Hepatocyte (in vitro differentiated cells): ENCODE results near the gene FBXO9. TPM values are rescaled to one million over a fixed set of nuclear protein-coding genes. Genes with fewer than 3 reads are reported as not detected.

Experiments used
- DNase-seq: peaks from one replicate; pipeline ENCODE4 v3.0.0-alpha.2; 2016; ENCODE audit warnings: low spot score
- H2AFZ ChIP-seq: fragments of 200-600 bp; sonication (generic); 2 replicates; pipeline ENCODE4 v1.6.0; 2016; ENCODE audit warnings: antibody characterized with exemption, mild to moderate bottlenecking
- H3K27ac ChIP-seq: fragments of 200-600 bp; sonication (generic); 2 replicates; pipeline ENCODE4 v1.5.1; 2016; ENCODE audit warnings: mild to moderate bottlenecking
- H3K27me3 ChIP-seq: fragments of 200-600 bp; sonication (generic); 2 replicates; pipeline ENCODE4 v1.6.1; 2016
- H3K36me3 ChIP-seq: fragments of 200-600 bp; sonication (generic); replicated peaks from 2 replicates; pipeline ENCODE4 v1.5.1; 2016; ENCODE audit warnings: low read depth; ENCODE audit not compliant: insufficient read depth
- H3K4me1 ChIP-seq: fragments of 200-600 bp; sonication (generic); 2 replicates; pipeline ENCODE4 v1.5.1; 2016; ENCODE audit warnings: mild to moderate bottlenecking, moderate library complexity; ENCODE audit not compliant: insufficient read depth
- H3K4me2 ChIP-seq: fragments of 200-600 bp; sonication (generic); 2 replicates; pipeline ENCODE4 v1.6.0; 2016
- H3K4me3 ChIP-seq: fragments of 200-600 bp; sonication (generic); 2 replicates; pipeline ENCODE4 v1.5.1; 2016; ENCODE audit warnings: mild to moderate bottlenecking
- H3K79me2 ChIP-seq: fragments of 200-600 bp; sonication (generic); 2 replicates; pipeline ENCODE4 v1.6.0; 2017; ENCODE audit warnings: mild to moderate bottlenecking
- H3K9me2 ChIP-seq: fragments of 200-600 bp; sonication (generic); replicated peaks from 2 replicates; pipeline ENCODE4 v1.6.0; 2017; ENCODE audit warnings: mild to moderate bottlenecking; ENCODE audit not compliant: insufficient read depth
- H3K9me3 ChIP-seq: fragments of 200-600 bp; sonication (generic); 2 replicates; pipeline ENCODE4 v1.5.1; 2016; ENCODE audit warnings: low read depth, mild to moderate bottlenecking
- H4K20me1 ChIP-seq: fragments of 200-600 bp; sonication (generic); 2 replicates; pipeline ENCODE4 v1.6.0; 2016; ENCODE audit warnings: mild to moderate bottlenecking; ENCODE audit not compliant: insufficient read depth, poor library complexity, severe bottlenecking
- EZH2 ChIP-seq: fragments of 200-600 bp; sonication (generic); IDR thresholded peaks from 2 replicates; pipeline ENCODE4 v1.6.1; 2016; ENCODE audit warnings: antibody characterized with exemption, mild to moderate bottlenecking, borderline replicate concordance
- EZH2phosphoT487 ChIP-seq: fragments of 200-600 bp; sonication (generic); IDR thresholded peaks from one replicate; pipeline ENCODE4 v1.6.1; 2018; ENCODE audit warnings: antibody characterized with exemption, mild to moderate bottlenecking, low read depth, moderate library complexity; ENCODE audit not compliant: unreplicated experiment, severe bottlenecking
- WGBS: methylation state at CpG from one replicate; pipeline ENCODE4 v1.1.6; 2016; ENCODE audit warnings: low lambda C conversion rate; ENCODE audit errors: missing lambda C conversion rate; 5-methylcytosine and 5-hydroxymethylcytosine counted together
- polyA plus RNA-seq: library from polyadenylated mRNA; unstranded; fragments of >200 nt; fragmentation: Nextera tagmentation; extraction: Ambion mirVana; gene quantifications from 2 replicates; pipeline ENCODE4 v1.2.1, GENCODE V29; 2016
- total RNA-seq: library from RNA; depleted of rRNA; stranded (reverse); fragments of >200 nt; gene quantifications from 2 replicates; pipeline ENCODE4 v1.2.3, GENCODE V29; 2014
- TF ChIP-seq, protein P1 (sequence below): fragments of 200-600 bp; sonication (generic); IDR thresholded peaks from 2 replicates; pipeline ENCODE4 v1.5.1; 2016; ENCODE audit warnings: antibody characterized with exemption, mild to moderate bottlenecking; ENCODE audit not compliant: poor library complexity

FBXO9 gene
- total and polyA plus RNA-seq, 2 experiments from 2014 or later, result 33.3 to 79.8 TPM

DNA sequence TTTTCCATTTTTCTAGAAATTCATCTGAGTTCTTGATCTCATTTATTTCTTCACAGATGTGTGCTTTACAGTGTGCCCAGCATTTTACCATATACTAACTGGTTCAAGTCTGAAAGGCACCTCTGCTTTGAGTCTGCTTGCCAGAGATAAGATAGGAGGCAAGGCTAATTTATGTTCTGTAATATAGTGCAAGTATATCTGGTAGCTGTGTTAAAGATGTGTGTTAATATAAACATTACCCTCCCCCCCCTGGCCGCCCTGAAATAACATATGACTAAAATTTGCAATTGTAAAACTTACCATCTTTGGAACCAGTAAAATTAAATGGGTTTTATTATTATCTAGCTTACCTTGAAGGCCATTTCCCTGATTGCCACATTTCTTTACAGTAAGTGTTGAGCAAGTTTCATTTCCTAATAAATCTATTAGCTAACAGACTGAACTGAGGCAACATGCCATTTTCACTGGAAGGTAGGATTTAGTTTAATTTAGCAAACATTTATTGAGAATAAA lies 2.7 kb downstream of the FBXO9 start:
- H4K20me1 ChIP-seq, result no peaks in the 10 kb centered on the region
- no peaks in the 10 kb centered on the region for H3K9me3 ChIP-seq
- WGBS, result 74% methylated on average over 1 of the region's 1 CpG
- H2AFZ ChIP-seq, result no peak overlapping the region
- no peaks in the 10 kb centered on the region for H3K36me3 ChIP-seq
- no peak overlapping the region for H3K27ac ChIP-seq
- H3K4me3 ChIP-seq, result no peak overlapping the region
- no peaks in the 10 kb centered on the region for H3K9me2 ChIP-seq
- peaks cover 66% of the 10 kb centered on the region for H3K79me2 ChIP-seq
- H3K27me3 ChIP-seq, result no peaks in the 10 kb centered on the region
- H3K4me1 ChIP-seq, result peaks cover 20% of the 10 kb centered on the region
- DNase-seq, result no peak
- TF ChIP-seq, protein P1, sequence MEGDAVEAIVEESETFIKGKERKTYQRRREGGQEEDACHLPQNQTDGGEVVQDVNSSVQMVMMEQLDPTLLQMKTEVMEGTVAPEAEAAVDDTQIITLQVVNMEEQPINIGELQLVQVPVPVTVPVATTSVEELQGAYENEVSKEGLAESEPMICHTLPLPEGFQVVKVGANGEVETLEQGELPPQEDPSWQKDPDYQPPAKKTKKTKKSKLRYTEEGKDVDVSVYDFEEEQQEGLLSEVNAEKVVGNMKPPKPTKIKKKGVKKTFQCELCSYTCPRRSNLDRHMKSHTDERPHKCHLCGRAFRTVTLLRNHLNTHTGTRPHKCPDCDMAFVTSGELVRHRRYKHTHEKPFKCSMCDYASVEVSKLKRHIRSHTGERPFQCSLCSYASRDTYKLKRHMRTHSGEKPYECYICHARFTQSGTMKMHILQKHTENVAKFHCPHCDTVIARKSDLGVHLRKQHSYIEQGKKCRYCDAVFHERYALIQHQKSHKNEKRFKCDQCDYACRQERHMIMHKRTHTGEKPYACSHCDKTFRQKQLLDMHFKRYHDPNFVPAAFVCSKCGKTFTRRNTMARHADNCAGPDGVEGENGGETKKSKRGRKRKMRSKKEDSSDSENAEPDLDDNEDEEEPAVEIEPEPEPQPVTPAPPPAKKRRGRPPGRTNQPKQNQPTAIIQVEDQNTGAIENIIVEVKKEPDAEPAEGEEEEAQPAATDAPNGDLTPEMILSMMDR, result no peak
- no peak for TF ChIP-seq EZH2phosphoT487
- TF ChIP-seq EZH2, result no peak
- H3K4me2 ChIP-seq, result peak overlapping the region; percentile 89

DNA sequence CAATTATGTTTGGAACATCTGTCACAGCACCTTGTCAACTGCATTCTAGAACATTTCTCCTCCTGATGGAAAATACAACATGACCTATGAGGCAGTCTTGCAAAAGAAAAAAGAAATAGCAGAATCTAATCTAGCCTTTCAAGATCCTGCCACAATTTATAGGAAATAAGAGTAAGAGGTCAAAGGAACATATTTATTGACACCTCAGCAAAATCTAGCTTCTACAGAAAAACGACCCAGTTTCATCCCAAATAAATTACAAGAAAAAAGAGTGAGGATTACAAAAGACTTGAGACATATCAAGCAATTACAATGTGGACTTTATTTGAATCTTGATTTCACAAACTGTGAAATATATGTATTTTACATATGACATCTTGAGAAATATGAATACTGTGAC lies 4.2 kb downstream of the FBXO9 start:
- H3K27me3 ChIP-seq, result no peaks in the 10 kb centered on the region
- H3K9me2 ChIP-seq, result no peaks in the 10 kb centered on the region
- no peak overlapping the region for H3K4me3 ChIP-seq
- no peak overlapping the region for H2AFZ ChIP-seq
- H3K9me3 ChIP-seq, result no peaks in the 10 kb centered on the region
- H4K20me1 ChIP-seq, result no peaks in the 10 kb centered on the region
- TF ChIP-seq EZH2 (no peak), EZH2phosphoT487 (no peak)
- TF ChIP-seq, protein P1, result no peak
- H3K4me1 ChIP-seq, result peaks cover 20% of the 10 kb centered on the region
- no peak for DNase-seq
- 91% methylated on average over 1 of the region's 1 CpG for WGBS
- no peaks in the 10 kb centered on the region for H3K36me3 ChIP-seq
- peaks cover 66% of the 10 kb centered on the region for H3K79me2 ChIP-seq
- H3K4me2 ChIP-seq, result no peak overlapping the region
- H3K27ac ChIP-seq, result no peak overlapping the region

DNA sequence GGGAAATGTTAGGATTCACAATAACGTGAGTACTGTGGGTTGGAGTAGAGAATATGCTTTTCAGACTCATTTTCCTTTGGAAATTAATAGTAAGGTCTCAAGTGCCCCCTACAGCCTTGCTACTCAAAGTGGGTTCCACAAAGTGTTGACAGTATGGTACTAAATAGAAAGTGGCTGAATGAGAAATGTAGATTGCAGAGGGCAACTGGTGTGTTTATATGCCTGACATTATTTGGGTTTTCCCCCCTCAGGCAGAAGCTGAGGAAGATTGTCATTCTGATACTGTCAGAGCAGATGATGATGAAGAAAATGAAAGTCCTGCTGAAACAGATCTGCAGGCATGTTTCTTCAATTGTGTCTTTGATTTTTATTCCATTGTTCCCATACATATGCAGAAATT lies 5.6 kb downstream of the FBXO9 start:
- Histone ChIP-seq H3K9me3 (no peaks in the 10 kb centered on the region), H3K4me1 (peaks cover 20% of the 10 kb centered on the region), H4K20me1 (no peaks in the 10 kb centered on the region), H3K9me2 (no peaks in the 10 kb centered on the region), H3K27ac (no peak overlapping the region), H3K36me3 (no peaks in the 10 kb centered on the region), H3K79me2 (peaks cover 64% of the 10 kb centered on the region), H3K27me3 (no peaks in the 10 kb centered on the region), H3K4me2 (no peak overlapping the region), H2AFZ (no peak overlapping the region), H3K4me3 (no peak overlapping the region)
- TF ChIP-seq EZH2phosphoT487 (no peak), EZH2 (no peak)
- TF ChIP-seq, protein P1, result peak; percentile 13
- no peak for DNase-seq
- 74% methylated on average over 1 of the region's 1 CpG for WGBS

DNA sequence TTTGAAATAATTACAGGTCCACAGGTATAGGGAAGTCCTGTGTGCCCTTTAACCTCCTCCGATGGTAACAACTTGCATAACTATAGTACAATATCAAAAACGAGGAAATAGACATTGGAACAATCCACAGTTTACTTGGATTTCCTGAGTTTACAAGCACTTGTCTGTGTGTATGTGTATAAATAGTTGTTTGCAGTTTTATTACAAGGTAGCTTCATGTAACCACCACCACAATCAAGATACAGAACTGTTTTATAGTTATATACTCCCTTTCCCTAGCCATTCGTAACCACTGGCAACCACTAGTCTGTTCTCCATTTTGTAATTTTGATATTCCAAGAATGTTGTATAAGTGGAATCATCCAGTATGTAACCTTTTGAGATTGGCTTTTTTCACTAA lies 9.1 kb downstream of the FBXO9 start:
- H3K9me3 ChIP-seq, result no peaks in the 10 kb centered on the region
- H4K20me1 ChIP-seq, result no peaks in the 10 kb centered on the region
- no peaks in the 10 kb centered on the region for H3K9me2 ChIP-seq
- H3K4me2 ChIP-seq, result no peak overlapping the region
- peaks cover 30% of the 10 kb centered on the region for H3K79me2 ChIP-seq
- no peaks in the 10 kb centered on the region for H3K4me1 ChIP-seq
- 93% methylated on average over 3 of the region's 3 CpGs for WGBS
- TF ChIP-seq, protein P1, result no peak
- no peak for TF ChIP-seq EZH2phosphoT487
- TF ChIP-seq EZH2, result no peak
- H3K4me3 ChIP-seq, result no peak overlapping the region
- no peak overlapping the region for H2AFZ ChIP-seq
- no peaks in the 10 kb centered on the region for H3K36me3 ChIP-seq
- DNase-seq, result no peak
- H3K27me3 ChIP-seq, result no peaks in the 10 kb centered on the region
- no peak overlapping the region for H3K27ac ChIP-seq
